Neural cell (in vitro differentiated cells): ENCODE measurements around the gene USP32. TPM values are rescaled to one million over a fixed set of nuclear protein-coding genes. Genes with fewer than 3 reads are reported as not detected.

Source experiments
- H2AFZ ChIP-seq: fragments of 200-600, 300-800 bp; sonication (generic), shearing (Covaris generic); 2 replicates; pipeline ENCODE4 v1.6.0; 2014; ENCODE audit warnings: low read depth, mild to moderate bottlenecking, antibody characterized with exemption, low read length, moderate library complexity
- H3F3A ChIP-seq: fragments of 200-600 bp; shearing (Covaris generic); 2 replicates; pipeline ENCODE4 v1.6.1; 2016; ENCODE audit warnings: mild to moderate bottlenecking, moderate library complexity, mixed read lengths, antibody characterized with exemption, low read length; ENCODE audit not compliant: insufficient read depth, poor library complexity, severe bottlenecking
- H3K27ac ChIP-seq: fragments of 200-600, 300-800 bp; sonication (generic), shearing (Covaris generic); 2 replicates; pipeline ENCODE4 v1.5.1; 2014; ENCODE audit warnings: mild to moderate bottlenecking, low read length, moderate library complexity
- H3K27me3 ChIP-seq: fragments of 300-800, 200-600 bp; sonication (generic), shearing (Covaris generic); 2 replicates; pipeline ENCODE4 v1.6.0; 2014; ENCODE audit warnings: mild to moderate bottlenecking, low read depth, low read length, moderate library complexity; ENCODE audit not compliant: insufficient read depth
- H3K36me3 ChIP-seq: fragments of 300-800, 200-600 bp; sonication (generic), shearing (Covaris generic); 2 replicates; pipeline ENCODE4 v1.5.1; 2014; ENCODE audit warnings: mild to moderate bottlenecking, antibody characterized with exemption, low read length, moderate library complexity; ENCODE audit not compliant: insufficient read depth
- H3K4me2 ChIP-seq: fragments of 300-800, 200-600 bp; sonication (generic), shearing (Covaris generic); 2 replicates; pipeline ENCODE4 v1.6.0; 2014; ENCODE audit warnings: mild to moderate bottlenecking, low read length
- H3K4me3 ChIP-seq: fragments of 300-800, 200-600 bp; sonication (generic), shearing (Covaris generic); 2 replicates; pipeline ENCODE4 v1.5.1; 2014; ENCODE audit warnings: mild to moderate bottlenecking, low read length, moderate library complexity
- H3K79me2 ChIP-seq: fragments of 200-600 bp; shearing (Covaris generic); replicated peaks from 2 replicates; pipeline ENCODE4 v1.6.0; 2014; ENCODE audit warnings: mild to moderate bottlenecking, low read length, moderate library complexity; ENCODE audit not compliant: insufficient read depth
- H3K9ac ChIP-seq: fragments of 300-800, 200-600 bp; sonication (generic), shearing (Covaris generic); 2 replicates; pipeline ENCODE4 v1.6.1; 2016; ENCODE audit warnings: mild to moderate bottlenecking, low read length, mixed read lengths
- H3K9me2 ChIP-seq: fragments of 200-600 bp; shearing (Covaris generic); 2 replicates; pipeline ENCODE4 v1.6.1; 2016; ENCODE audit warnings: mild to moderate bottlenecking, low read length, mixed read lengths; ENCODE audit not compliant: insufficient read depth
- H3K9me3 ChIP-seq: fragments of 200-600, 300-800 bp; sonication (generic), shearing (Covaris generic); 2 replicates; pipeline ENCODE4 v1.6.1; 2016; ENCODE audit warnings: mild to moderate bottlenecking, mixed run types, low read length, moderate library complexity, mixed read lengths
- H4K20me1 ChIP-seq: fragments of 200-600 bp; shearing (Covaris generic); 2 replicates; pipeline ENCODE4 v1.6.1; 2016; ENCODE audit warnings: mild to moderate bottlenecking, mixed run types; ENCODE audit not compliant: insufficient read depth
- EP300 ChIP-seq: fragments of 450-650 bp; conservative IDR thresholded peaks from 2 replicates; pipeline ENCODE4 v1.6.1; 2014; ENCODE audit warnings: antibody characterized with exemption, mild to moderate bottlenecking, moderate library complexity; ENCODE audit not compliant: poor library complexity, severe bottlenecking
- EZH2 ChIP-seq: fragments of 200-600, 300-800 bp; shearing (Covaris generic), sonication (generic); IDR thresholded peaks from 2 replicates; pipeline ENCODE4 v1.6.1; 2014; ENCODE audit warnings: antibody characterized with exemption, low read length, borderline replicate concordance, mild to moderate bottlenecking; ENCODE audit not compliant: insufficient read depth, poor library complexity, severe bottlenecking
- MXI1 ChIP-seq: fragments of 450-650 bp; conservative IDR thresholded peaks from 2 replicates; pipeline ENCODE4 v1.6.1; 2014; ENCODE audit warnings: antibody characterized with exemption, mild to moderate bottlenecking; ENCODE audit not compliant: poor library complexity, severe bottlenecking
- POLR2AphosphoS5 ChIP-seq: IDR thresholded peaks from 2 replicates; pipeline ENCODE4 v1.6.1; 2012
- RAD21 ChIP-seq: fragments of 450-650 bp; conservative IDR thresholded peaks from 2 replicates; pipeline ENCODE4 v1.6.1; 2014; ENCODE audit warnings: antibody characterized with exemption, mild to moderate bottlenecking, moderate library complexity
- SMC3 ChIP-seq: fragments of 450-650 bp; conservative IDR thresholded peaks from 2 replicates; pipeline ENCODE4 v1.6.1; 2014; ENCODE audit warnings: antibody characterized with exemption, mild to moderate bottlenecking, moderate library complexity; ENCODE audit not compliant: poor library complexity
- TAF1 ChIP-seq: IDR thresholded peaks from 2 replicates; pipeline ENCODE4 v1.6.1; 2012; ENCODE audit warnings: low read depth
- polyA plus RNA-seq: library from polyadenylated mRNA; depleted of rRNA; stranded (reverse); fragments of >200 nt; gene quantifications from 2 replicates; pipeline ENCODE4 v1.2.3, GENCODE V29; 2014
- TF ChIP-seq, protein P1 (sequence below): fragments of 450-650 bp; IDR thresholded peaks from 2 replicates; pipeline ENCODE4 v1.5.1; 2014; ENCODE audit warnings: antibody characterized with exemption, mild to moderate bottlenecking, moderate library complexity; ENCODE audit not compliant: poor library complexity, severe bottlenecking
- TF ChIP-seq, protein P2 (sequence below): IDR thresholded peaks from 2 replicates; pipeline ENCODE4 v1.6.1; 2012; ENCODE audit warnings: borderline replicate concordance

The USP32 gene
- polyA plus RNA-seq, 1 donor from 2014 or later, result 25.7 TPM

DNA sequence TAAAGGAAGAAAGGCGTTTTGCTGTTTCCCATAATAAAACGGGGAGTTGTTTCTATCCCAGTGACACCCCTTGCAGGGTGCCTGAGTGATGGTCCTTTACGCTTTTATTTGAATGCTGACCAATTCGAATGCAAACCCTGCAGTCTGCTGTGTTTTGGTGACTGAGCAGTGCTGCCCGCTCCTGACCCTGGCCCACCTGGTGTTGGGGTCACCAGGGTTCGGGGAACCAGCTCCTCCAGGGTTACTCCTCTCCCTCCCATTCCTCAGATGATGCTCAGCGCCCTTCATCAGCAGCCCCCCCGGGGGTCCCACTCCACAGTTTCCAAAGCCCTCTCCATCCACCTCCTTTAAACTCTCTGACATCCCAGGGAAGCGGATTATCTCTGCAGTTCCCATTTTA lies 236.1 kb downstream of the USP32 start:
- Histone ChIP-seq H3F3A (no peaks in the 10 kb centered on the region), H3K27me3 (peaks cover 11% of the 10 kb centered on the region), H3K4me2 (no peak overlapping the region), H3K9ac (no peak overlapping the region), H3K4me3 (no peak overlapping the region), H3K36me3 (no peaks in the 10 kb centered on the region), H3K9me3 (no peaks in the 10 kb centered on the region), H3K9me2 (no peaks in the 10 kb centered on the region), H4K20me1 (no peaks in the 10 kb centered on the region), H3K27ac (no peak overlapping the region), H2AFZ (no peak overlapping the region), H3K79me2 (no peaks in the 10 kb centered on the region)
- TF ChIP-seq RAD21 (no peak), POLR2AphosphoS5 (no peak), TAF1 (no peak), SMC3 (no peak)
- TF ChIP-seq, protein P1, sequence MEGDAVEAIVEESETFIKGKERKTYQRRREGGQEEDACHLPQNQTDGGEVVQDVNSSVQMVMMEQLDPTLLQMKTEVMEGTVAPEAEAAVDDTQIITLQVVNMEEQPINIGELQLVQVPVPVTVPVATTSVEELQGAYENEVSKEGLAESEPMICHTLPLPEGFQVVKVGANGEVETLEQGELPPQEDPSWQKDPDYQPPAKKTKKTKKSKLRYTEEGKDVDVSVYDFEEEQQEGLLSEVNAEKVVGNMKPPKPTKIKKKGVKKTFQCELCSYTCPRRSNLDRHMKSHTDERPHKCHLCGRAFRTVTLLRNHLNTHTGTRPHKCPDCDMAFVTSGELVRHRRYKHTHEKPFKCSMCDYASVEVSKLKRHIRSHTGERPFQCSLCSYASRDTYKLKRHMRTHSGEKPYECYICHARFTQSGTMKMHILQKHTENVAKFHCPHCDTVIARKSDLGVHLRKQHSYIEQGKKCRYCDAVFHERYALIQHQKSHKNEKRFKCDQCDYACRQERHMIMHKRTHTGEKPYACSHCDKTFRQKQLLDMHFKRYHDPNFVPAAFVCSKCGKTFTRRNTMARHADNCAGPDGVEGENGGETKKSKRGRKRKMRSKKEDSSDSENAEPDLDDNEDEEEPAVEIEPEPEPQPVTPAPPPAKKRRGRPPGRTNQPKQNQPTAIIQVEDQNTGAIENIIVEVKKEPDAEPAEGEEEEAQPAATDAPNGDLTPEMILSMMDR, result no peak
- TF ChIP-seq, protein P2, sequence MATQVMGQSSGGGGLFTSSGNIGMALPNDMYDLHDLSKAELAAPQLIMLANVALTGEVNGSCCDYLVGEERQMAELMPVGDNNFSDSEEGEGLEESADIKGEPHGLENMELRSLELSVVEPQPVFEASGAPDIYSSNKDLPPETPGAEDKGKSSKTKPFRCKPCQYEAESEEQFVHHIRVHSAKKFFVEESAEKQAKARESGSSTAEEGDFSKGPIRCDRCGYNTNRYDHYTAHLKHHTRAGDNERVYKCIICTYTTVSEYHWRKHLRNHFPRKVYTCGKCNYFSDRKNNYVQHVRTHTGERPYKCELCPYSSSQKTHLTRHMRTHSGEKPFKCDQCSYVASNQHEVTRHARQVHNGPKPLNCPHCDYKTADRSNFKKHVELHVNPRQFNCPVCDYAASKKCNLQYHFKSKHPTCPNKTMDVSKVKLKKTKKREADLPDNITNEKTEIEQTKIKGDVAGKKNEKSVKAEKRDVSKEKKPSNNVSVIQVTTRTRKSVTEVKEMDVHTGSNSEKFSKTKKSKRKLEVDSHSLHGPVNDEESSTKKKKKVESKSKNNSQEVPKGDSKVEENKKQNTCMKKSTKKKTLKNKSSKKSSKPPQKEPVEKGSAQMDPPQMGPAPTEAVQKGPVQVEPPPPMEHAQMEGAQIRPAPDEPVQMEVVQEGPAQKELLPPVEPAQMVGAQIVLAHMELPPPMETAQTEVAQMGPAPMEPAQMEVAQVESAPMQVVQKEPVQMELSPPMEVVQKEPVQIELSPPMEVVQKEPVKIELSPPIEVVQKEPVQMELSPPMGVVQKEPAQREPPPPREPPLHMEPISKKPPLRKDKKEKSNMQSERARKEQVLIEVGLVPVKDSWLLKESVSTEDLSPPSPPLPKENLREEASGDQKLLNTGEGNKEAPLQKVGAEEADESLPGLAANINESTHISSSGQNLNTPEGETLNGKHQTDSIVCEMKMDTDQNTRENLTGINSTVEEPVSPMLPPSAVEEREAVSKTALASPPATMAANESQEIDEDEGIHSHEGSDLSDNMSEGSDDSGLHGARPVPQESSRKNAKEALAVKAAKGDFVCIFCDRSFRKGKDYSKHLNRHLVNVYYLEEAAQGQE, result no peak

DNA sequence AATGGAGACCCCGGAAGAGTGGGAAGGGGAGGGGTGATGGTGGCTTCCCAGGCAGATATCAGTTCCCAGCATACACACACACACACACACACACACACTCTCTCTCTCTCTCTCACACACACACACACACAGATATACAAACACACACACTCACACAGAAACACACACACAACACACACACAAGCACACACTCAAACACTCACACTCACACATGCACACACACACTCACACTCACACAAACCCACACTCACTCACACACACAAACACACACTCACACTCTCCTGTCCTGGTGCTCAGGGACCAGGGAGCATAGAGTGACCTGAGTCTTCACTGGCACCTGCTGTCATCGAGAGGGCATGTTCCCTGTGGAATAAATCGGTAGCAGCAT lies 236.5 kb downstream of the USP32 start:
- Histone ChIP-seq H3K4me3 (no peak overlapping the region), H3K36me3 (no peaks in the 10 kb centered on the region), H3K9me2 (no peaks in the 10 kb centered on the region), H3K9ac (no peak overlapping the region), H3K27me3 (peaks cover 15% of the 10 kb centered on the region), H3K79me2 (no peaks in the 10 kb centered on the region), H3F3A (no peaks in the 10 kb centered on the region), H3K4me2 (no peak overlapping the region), H3K9me3 (no peaks in the 10 kb centered on the region), H3K27ac (no peak overlapping the region), H4K20me1 (no peaks in the 10 kb centered on the region), H2AFZ (no peak overlapping the region)
- TF ChIP-seq EP300 (no peak), EZH2 (no peak), TAF1 (no peak), SMC3 (no peak), MXI1 (no peak), RAD21 (no peak), POLR2AphosphoS5 (no peak)
- TF ChIP-seq, protein P1, result no peak
- TF ChIP-seq, protein P2, result no peak
